OCI-LY7 (cell line): ENCODE results near the gene CYP3A5. TPM values are rescaled to one million over a fixed set of nuclear protein-coding genes. Genes with fewer than 3 reads are reported as not detected.
"Not testable (repeated sequence)": the region's sequence is repeated elsewhere in the genome, so short reads cannot be mapped to it uniquely, and the experiment has no call there.

ENCODE experiments used
- BruUV-seq: library from RNA; stranded (reverse); fragments of 400-500 nt; replicated peaks from 2 replicates; lab custom pipeline; 2021; lab: Mats Ljungman, UMichigan
- CTCF ChIA-PET: fragments of 300-600 bp; sonication (Branson Sonifier 250); formaldehyde crosslinking; loops from one replicate; lab custom pipeline; 2022; ENCODE audit warnings: antibody characterized with exemption; ENCODE audit not compliant: unreplicated experiment; lab: Charles Lee
- POLR2A ChIA-PET: fragments of 300-600 bp; sonication (Branson Sonifier 250); formaldehyde crosslinking; loops from one replicate; lab custom pipeline; 2022; ENCODE audit warnings: antibody characterized with exemption; lab: Charles Lee
- DNase-seq: peaks from one replicate; pipeline ENCODE4 v3.0.0-alpha.2; 2015; ENCODE audit warnings: low spot score
- H2AFZ ChIP-seq: fragments of 200-600 bp; sonication (generic), shearing (Covaris generic); 2 replicates; pipeline ENCODE4 v1.6.1; 2014; ENCODE audit warnings: mild to moderate bottlenecking, antibody characterized with exemption, low read length, moderate library complexity
- H3K27ac ChIP-seq: fragments of 200-600 bp; sonication (generic); 2 replicates; pipeline ENCODE4 v1.5.1; 2014; ENCODE audit warnings: mixed run types, low read depth, mild to moderate bottlenecking, moderate library complexity, low read length, inconsistent platforms; ENCODE audit not compliant: poor library complexity, severe bottlenecking
- H3K36me3 ChIP-seq: fragments of 200-600 bp; sonication (generic); 2 replicates; pipeline ENCODE4 v1.6.1; 2014; ENCODE audit warnings: mild to moderate bottlenecking, antibody characterized with exemption, low read length, moderate library complexity, mixed read lengths; ENCODE audit not compliant: insufficient read depth
- H3K4me1 ChIP-seq: fragments of 200-600 bp; sonication (generic); 2 replicates; pipeline ENCODE4 v1.5.1; 2014; ENCODE audit warnings: mild to moderate bottlenecking, low read length; ENCODE audit not compliant: insufficient read depth, poor library complexity, severe bottlenecking
- H3K4me2 ChIP-seq: fragments of 200-600 bp; sonication (generic); 2 replicates; pipeline ENCODE4 v1.6.1; 2014; ENCODE audit warnings: mild to moderate bottlenecking, low read length
- H3K4me3 ChIP-seq: fragments of 200-600 bp; sonication (generic); 2 replicates; pipeline ENCODE4 v1.5.1; 2014; ENCODE audit warnings: mild to moderate bottlenecking, low read depth, low read length; ENCODE audit not compliant: poor library complexity, severe bottlenecking
- H3K79me2 ChIP-seq: fragments of 200-600 bp; sonication (generic); 2 replicates; pipeline ENCODE4 v1.6.1; 2016; ENCODE audit warnings: low read depth, mild to moderate bottlenecking, low read length, moderate library complexity, mixed read lengths; ENCODE audit not compliant: insufficient read depth
- H3K9me2 ChIP-seq: fragments of 200-600 bp; sonication (generic); 2 replicates; pipeline ENCODE4 v1.6.1; 2016; ENCODE audit warnings: mild to moderate bottlenecking, low read length, mixed read lengths; ENCODE audit not compliant: insufficient read depth
- H3K9me3 ChIP-seq: fragments of 200-600 bp; sonication (generic); 2 replicates; pipeline ENCODE4 v1.6.1; 2014; ENCODE audit warnings: mild to moderate bottlenecking, mixed run types, low read length, mixed read lengths
- H4K20me1 ChIP-seq: fragments of 200-600 bp; sonication (generic); 2 replicates; pipeline ENCODE4 v1.6.1; 2014; ENCODE audit warnings: mild to moderate bottlenecking, antibody characterized with exemption, low read length, moderate library complexity, mixed read lengths; ENCODE audit not compliant: insufficient read depth
- EZH2phosphoT487 ChIP-seq: fragments of 200-600 bp; sonication (generic); IDR thresholded peaks from 2 replicates; pipeline ENCODE4 v1.6.1; 2018; ENCODE audit warnings: low read depth, borderline replicate concordance, mild to moderate bottlenecking, mixed run types, antibody characterized with exemption, low read length, moderate library complexity, mixed read lengths
- intact Hi-C: fragments of 100-400 bp; cut with micrococcal nuclease; formaldehyde crosslinking; loops from one replicate; pipeline ENCODE4 v1.10.0; 2022; ENCODE audit not compliant: unreplicated experiment
- total RNA-seq, 2 experiments: library from RNA; depleted of rRNA in 1 of 2; stranded (reverse); fragments of >200 nt in 1 of 2; shearing (Covaris generic) in 1 of 2; gene quantifications; 2 replicates each; pipeline ENCODE4 v1.2.3, GENCODE V29; 2014 to 2022
- TF ChIP-seq, protein P1 (sequence below): fragments of 200-600 bp; sonication (generic); conservative IDR thresholded peaks from 2 replicates; pipeline ENCODE4 v1.5.1; 2014; ENCODE audit warnings: mild to moderate bottlenecking, antibody characterized with exemption, low read length, moderate library complexity, mixed read lengths

CYP3A5 gene
- total RNA-seq, 2 experiments from 2014 or later = not detected

DNA sequence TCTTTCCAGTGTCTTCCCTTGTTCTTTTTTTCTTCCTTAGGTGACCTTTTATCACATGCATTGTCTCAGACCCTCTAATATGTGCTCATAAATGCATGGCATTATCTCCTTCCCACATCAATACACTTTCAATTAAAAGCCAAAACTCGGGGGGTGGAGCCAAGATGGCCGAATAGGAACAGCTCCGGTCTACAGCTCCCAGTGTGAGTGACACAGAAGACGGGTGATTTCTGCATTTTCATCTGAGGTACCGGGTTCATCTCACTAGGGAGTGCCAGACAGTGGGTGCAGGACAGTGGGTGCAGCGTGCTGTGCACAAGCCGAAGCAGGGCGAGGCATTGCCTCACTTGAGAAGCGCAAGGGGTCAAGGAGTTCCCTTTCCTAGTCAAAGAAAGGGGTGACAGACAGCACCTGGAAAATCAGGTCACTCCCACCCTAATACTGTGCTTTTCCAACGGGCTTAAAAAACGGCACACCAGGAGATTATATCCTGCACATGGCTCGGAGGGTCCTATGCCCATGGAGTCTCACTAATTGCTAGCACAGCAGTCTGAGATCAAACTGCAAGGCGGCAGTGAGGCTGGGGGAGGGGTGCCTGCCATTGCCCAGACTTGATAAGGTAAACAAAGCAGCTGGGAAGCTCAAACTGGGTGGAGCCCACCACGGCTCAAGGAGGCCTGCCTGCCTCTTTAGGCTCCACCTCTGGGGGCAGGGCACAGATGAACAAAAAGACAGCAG is 6.2 kb upstream of the CYP3A5 start:
- H2AFZ ChIP-seq, POLR2A ChIA-PET, DNase-seq, H3K4me1 ChIP-seq, BruUV-seq, H3K36me3 ChIP-seq, H3K9me3 ChIP-seq, CTCF ChIA-PET, H3K79me2 ChIP-seq, H3K4me3 ChIP-seq, intact Hi-C loops, H3K27ac ChIP-seq, H3K4me2 ChIP-seq, H4K20me1 ChIP-seq, H3K9me2 ChIP-seq: not testable (repeated sequence)

DNA sequence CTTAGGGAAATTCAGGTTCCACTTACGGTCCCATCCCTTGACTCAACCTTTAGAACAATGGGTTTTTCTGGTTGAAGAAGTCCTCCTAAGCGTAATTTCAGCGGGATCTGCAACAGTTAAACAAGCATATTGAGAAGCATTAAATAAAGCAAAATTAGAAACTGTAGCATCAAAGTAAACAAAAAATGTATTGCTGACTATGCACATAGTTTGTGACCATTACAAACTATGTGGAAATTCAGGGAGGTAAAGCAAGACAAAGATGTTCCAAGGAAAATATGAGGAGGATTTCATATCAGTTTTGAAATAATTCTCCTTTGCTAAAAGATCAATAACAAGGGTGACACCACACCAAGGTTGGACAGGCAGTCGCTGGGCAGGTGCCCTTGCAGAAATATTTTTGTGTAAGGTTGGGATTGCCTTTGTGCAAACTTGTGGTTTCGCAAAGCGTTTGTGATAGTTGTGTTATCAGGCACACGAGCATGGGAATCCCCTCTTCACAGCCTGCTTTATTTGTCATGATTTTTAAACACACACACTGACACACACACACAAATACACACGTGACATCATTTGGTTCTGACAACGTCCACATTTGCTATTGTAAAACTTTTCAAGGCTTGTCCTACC is 5.4 kb upstream of the CYP3A5 start:
- intact Hi-C loops = no loop called here
- ChIA-PET POLR2A (no interaction called here), CTCF (no interaction called here)
- TF ChIP-seq, protein P1, sequence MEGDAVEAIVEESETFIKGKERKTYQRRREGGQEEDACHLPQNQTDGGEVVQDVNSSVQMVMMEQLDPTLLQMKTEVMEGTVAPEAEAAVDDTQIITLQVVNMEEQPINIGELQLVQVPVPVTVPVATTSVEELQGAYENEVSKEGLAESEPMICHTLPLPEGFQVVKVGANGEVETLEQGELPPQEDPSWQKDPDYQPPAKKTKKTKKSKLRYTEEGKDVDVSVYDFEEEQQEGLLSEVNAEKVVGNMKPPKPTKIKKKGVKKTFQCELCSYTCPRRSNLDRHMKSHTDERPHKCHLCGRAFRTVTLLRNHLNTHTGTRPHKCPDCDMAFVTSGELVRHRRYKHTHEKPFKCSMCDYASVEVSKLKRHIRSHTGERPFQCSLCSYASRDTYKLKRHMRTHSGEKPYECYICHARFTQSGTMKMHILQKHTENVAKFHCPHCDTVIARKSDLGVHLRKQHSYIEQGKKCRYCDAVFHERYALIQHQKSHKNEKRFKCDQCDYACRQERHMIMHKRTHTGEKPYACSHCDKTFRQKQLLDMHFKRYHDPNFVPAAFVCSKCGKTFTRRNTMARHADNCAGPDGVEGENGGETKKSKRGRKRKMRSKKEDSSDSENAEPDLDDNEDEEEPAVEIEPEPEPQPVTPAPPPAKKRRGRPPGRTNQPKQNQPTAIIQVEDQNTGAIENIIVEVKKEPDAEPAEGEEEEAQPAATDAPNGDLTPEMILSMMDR = no peak
- no peak for TF ChIP-seq EZH2phosphoT487
- no peak overlapping the region for H3K4me2 ChIP-seq
- no peak overlapping the region for H2AFZ ChIP-seq
- DNase-seq = no peak
- no peaks in the 10 kb centered on the region for H3K4me1 ChIP-seq
- H3K36me3 ChIP-seq = no peaks in the 10 kb centered on the region
- H3K79me2 ChIP-seq = no peaks in the 10 kb centered on the region
- H3K4me3 ChIP-seq = no peak overlapping the region
- no peaks in the 10 kb centered on the region for H3K9me2 ChIP-seq
- no peaks in the 10 kb centered on the region for H3K9me3 ChIP-seq
- no TSS peak for BruUV-seq
- H4K20me1 ChIP-seq = no peaks in the 10 kb centered on the region
- H3K27ac ChIP-seq = no peak overlapping the region

DNA sequence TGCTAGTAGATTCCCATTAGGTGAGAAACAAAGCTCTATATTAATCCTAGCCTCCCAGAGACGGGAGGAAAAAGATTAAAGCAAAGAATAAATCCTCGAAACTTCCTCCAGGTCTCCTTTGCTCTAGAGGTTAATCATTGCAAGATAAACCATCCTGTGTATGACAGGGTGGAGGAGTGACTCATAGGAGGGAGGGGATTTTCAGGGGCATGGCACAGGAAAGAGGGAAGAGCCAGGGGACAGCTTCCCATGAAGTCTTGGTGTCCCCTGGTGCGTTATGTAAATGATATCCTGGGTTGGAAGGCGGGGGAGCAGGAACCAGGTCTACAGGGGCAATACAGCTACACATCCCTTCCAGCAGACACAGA is 780 bp downstream of the CYP3A5 start:
- DNase-seq = no peak
- Histone ChIP-seq H3K36me3 (no peaks in the 10 kb centered on the region), H3K4me3 (no peak overlapping the region), H3K4me1 (no peaks in the 10 kb centered on the region), H3K27ac (no peak overlapping the region), H4K20me1 (no peaks in the 10 kb centered on the region), H3K9me3 (no peaks in the 10 kb centered on the region), H3K79me2 (no peaks in the 10 kb centered on the region), H3K9me2 (no peaks in the 10 kb centered on the region), H2AFZ (no peak overlapping the region), H3K4me2 (no peak overlapping the region)
- BruUV-seq = no TSS peak
- ChIA-PET CTCF (no interaction called here), POLR2A (no interaction called here)
- intact Hi-C loops = no loop called here
- no peak for TF ChIP-seq EZH2phosphoT487
- TF ChIP-seq, protein P1 = no peak
